WTC11 (cell line): ENCODE results near the gene NLRP3. TPM values are rescaled to one million over a fixed set of nuclear protein-coding genes. Genes with fewer than 3 reads are reported as not detected.

ENCODE experiments used
- ATAC-seq: fragments of 200-7000 bp; cut with Tn5 transposase; 2 replicates; pipeline ENCODE4 v1.10.0; 2021; ENCODE audit warnings: mild to moderate bottlenecking, moderate library complexity
- CTCF ChIA-PET: fragments of 300-600 bp; sonication (Branson Sonifier 250); formaldehyde crosslinking; loops from one replicate; lab custom pipeline; 2021; ENCODE audit warnings: antibody characterized with exemption; lab: Charles Lee
- POLR2A ChIA-PET: fragments of 350-600 bp; sonication (Branson Sonifier 250); formaldehyde crosslinking; loops from one replicate; lab custom pipeline; 2021; ENCODE audit warnings: antibody characterized with exemption; lab: Charles Lee
- DNase-seq: peaks from one replicate; pipeline ENCODE4 v3.0.0; 2021; ENCODE audit warnings: low spot score
- H3K27ac Mint-ChIP-seq: 2 replicates; pipeline ENCODE4 v1.8.0; 2021; ENCODE audit warnings: mixed read lengths
- H3K27me3 Mint-ChIP-seq: 2 replicates; pipeline ENCODE4 v1.8.0; 2021; ENCODE audit warnings: low read depth, mild to moderate bottlenecking, moderate library complexity, mixed read lengths
- H3K36me3 Mint-ChIP-seq: 2 replicates; pipeline ENCODE4 v1.8.0; 2021; ENCODE audit warnings: mixed read lengths
- H3K4me1 Mint-ChIP-seq: 2 replicates; pipeline ENCODE4 v1.8.0; 2022; ENCODE audit warnings: mixed read lengths
- H3K4me3 Mint-ChIP-seq: 2 replicates; pipeline ENCODE4 v1.8.0; 2021; ENCODE audit warnings: mild to moderate bottlenecking, moderate library complexity, mixed read lengths
- H3K9me3 Mint-ChIP-seq: 2 replicates; pipeline ENCODE4 v1.8.0; 2021; ENCODE audit warnings: mixed read lengths
- ARID4B ChIP-seq: sonication (generic); formaldehyde crosslinking; IDR thresholded peaks from 2 replicates; pipeline ENCODE4 v1.8.0; 2023; ENCODE audit warnings: missing genetic modification reagents, mild to moderate bottlenecking, borderline replicate concordance
- ATF1 ChIP-seq: sonication (generic); formaldehyde crosslinking; IDR thresholded peaks from 2 replicates; pipeline ENCODE4 v1.8.1; 2023; ENCODE audit warnings: mild to moderate bottlenecking, moderate library complexity, missing genetic modification reagents
- CDX4 ChIP-seq: fragments of 250-450 bp; sonication (Bioruptor Pico); IDR thresholded peaks from 2 replicates; pipeline ENCODE4 v1.9.0; 2021; ENCODE audit warnings: moderate library complexity, mild to moderate bottlenecking, inconsistent platforms, borderline replicate concordance
- E2F5 ChIP-seq: sonication (generic); formaldehyde crosslinking; IDR thresholded peaks from 2 replicates; pipeline ENCODE4 v1.8.1; 2022; ENCODE audit warnings: mild to moderate bottlenecking, moderate library complexity, missing genetic modification reagents
- ELF4 ChIP-seq: sonication (generic); formaldehyde crosslinking; IDR thresholded peaks from 2 replicates; pipeline ENCODE4 v1.8.1; 2022; ENCODE audit warnings: low read depth, mild to moderate bottlenecking, moderate library complexity, missing genetic modification reagents
- EMX1 ChIP-seq: fragments of 250-450 bp; sonication (Bioruptor Pico); IDR thresholded peaks from 2 replicates; pipeline ENCODE4 v1.8.0; 2021; ENCODE audit warnings: mild to moderate bottlenecking
- FOXP1 ChIP-seq: sonication (generic); formaldehyde crosslinking; IDR thresholded peaks from 2 replicates; pipeline ENCODE4 v1.8.0; 2022; ENCODE audit warnings: missing genetic modification reagents, mild to moderate bottlenecking, moderate library complexity, borderline replicate concordance
- GRHL2 ChIP-seq: fragments of 250-450 bp; sonication (Bioruptor Pico); IDR thresholded peaks from 2 replicates; pipeline ENCODE4 v1.8.0; 2022; ENCODE audit warnings: mild to moderate bottlenecking, moderate library complexity; ENCODE audit not compliant: insufficient replicate concordance, severe bottlenecking
- PRDM15 ChIP-seq: sonication (generic); formaldehyde crosslinking; IDR thresholded peaks from 2 replicates; pipeline ENCODE4 v1.8.0; 2022; ENCODE audit warnings: missing genetic modification reagents
- RORB ChIP-seq: fragments of 250-450 bp; sonication (Bioruptor Pico); IDR thresholded peaks from 2 replicates; pipeline ENCODE4 v1.9.0; 2021; ENCODE audit warnings: mild to moderate bottlenecking
- SP1 ChIP-seq: sonication (generic); formaldehyde crosslinking; conservative IDR thresholded peaks from 2 replicates; pipeline ENCODE4 v1.8.1; 2022; ENCODE audit warnings: missing genetic modification reagents
- ZNF232 ChIP-seq: sonication (generic); formaldehyde crosslinking; IDR thresholded peaks from 2 replicates; pipeline ENCODE4 v1.8.0; 2022; ENCODE audit warnings: mild to moderate bottlenecking, missing genetic modification reagents
- ZNF281 ChIP-seq: sonication (generic); formaldehyde crosslinking; IDR thresholded peaks from 2 replicates; pipeline ENCODE4 v1.8.0; 2023; ENCODE audit warnings: mild to moderate bottlenecking, missing genetic modification reagents
- ZNF512 ChIP-seq: sonication (generic); formaldehyde crosslinking; IDR thresholded peaks from 2 replicates; pipeline ENCODE4 v1.8.1; 2022; ENCODE audit warnings: missing genetic modification reagents, borderline replicate concordance
- ZSCAN18 ChIP-seq: fragments of 250-450 bp; sonication (Bioruptor Pico); IDR thresholded peaks from 2 replicates; pipeline ENCODE4 v2.1.2; 2022; ENCODE audit warnings: mild to moderate bottlenecking, moderate library complexity
- total RNA-seq: library from RNA; stranded (reverse); gene quantifications from 3 replicates; pipeline ENCODE4 v1.2.3, GENCODE V29; 2021

The NLRP3 gene
- total RNA-seq, 1 experiment from 2014 or later, result 0.11 TPM

GRCh38 chr1:247437551-247438505 is 21.9 kb downstream of the NLRP3 start:
- no peak for DNase-seq
- Mint-ChIP-seq H3K27me3 (no peaks in the 10 kb centered on the region), H3K4me1 (peaks cover 6% of the 10 kb centered on the region), H3K36me3 (no peaks in the 10 kb centered on the region), H3K9me3 (no peaks in the 10 kb centered on the region), H3K4me3 (no peak overlapping the region), H3K27ac (no peak overlapping the region)
- no peak for ATAC-seq
- ChIA-PET CTCF (no interaction called here), POLR2A (no interaction called here)
- no peak for TF ChIP-seq E2F5 (CRISPR knock-in tag)

- no peak overlapping the region for H3K4me3 Mint-ChIP-seq
- no peak overlapping the region for H3K27ac Mint-ChIP-seq
- POLR2A ChIA-PET, result no interaction called here
- no peaks in the 10 kb centered on the region; the same call in 1 of the 2 replicates for H3K36me3 Mint-ChIP-seq
- DNase-seq (no peak), ATAC-seq (no peak)
- peaks cover 6% of the 10 kb centered on the region for H3K4me1 Mint-ChIP-seq
- H3K27me3 Mint-ChIP-seq, result peaks cover 6% of the 10 kb centered on the region
- CTCF ChIA-PET, result no interaction called here
- H3K9me3 Mint-ChIP-seq, result 0 out of 2 replicates have a peak, but pooled peaks cover 2% of the 10 kb centered on the region
- TF ChIP-seq SP1 (CRISPR knock-in tag), result no peak
- no peak for TF ChIP-seq ZNF232 (CRISPR knock-in tag)
- TF ChIP-seq ELF4 (CRISPR knock-in tag), result no peak
- TF ChIP-seq EMX1 (CRISPR knock-in tag), result no peak
- TF ChIP-seq ZNF281 (CRISPR knock-in tag), result no peak
- TF ChIP-seq ZSCAN18 (CRISPR knock-in tag), result no peak
- TF ChIP-seq ZNF512 (CRISPR knock-in tag), result no peak
- TF ChIP-seq CDX4 (CRISPR knock-in tag), result no peak
- TF ChIP-seq ARID4B, result no peak
- TF ChIP-seq FOXP1 (CRISPR knock-in tag), result no peak
- no peak for TF ChIP-seq RORB (CRISPR knock-in tag)
- no peak for TF ChIP-seq ATF1 (CRISPR knock-in tag)
- no peak for TF ChIP-seq GRHL2 (CRISPR knock-in tag)
- no peak for TF ChIP-seq PRDM15 (CRISPR knock-in tag)
Observed at GRCh38 chr1:247440001-247440620, 24.1 kb downstream of the NLRP3 start.
